Spleen (tissue), 7 donors: Measurements from ENCODE around the gene PCSK4.

Experiments used
- POLR2A ChIP-seq, 3 donors: fragments of 450-650 bp; IDR thresholded peaks; one replicate each; pipeline ENCODE4 v1.5.1; 2017; ENCODE audit warnings: antibody characterized with exemption in 3 of 3, mild to moderate bottlenecking in 1 of 3
- TF ChIP-seq, protein P1 (sequence below), 11 experiments: fragments of 200-600 bp in 7 of 11; fragments of 450-650 bp in 4 of 11; sonication (generic) in 4 of 11; IDR thresholded peaks in 8 of 11; conservative IDR thresholded peaks in 3 of 11; 1 replicate in 7 of 11; 2 replicates in 4 of 11; pipeline versions ENCODE4 v1.4.0 to v1.8.0; 2016 to 2021; ENCODE audit warnings: antibody characterized with exemption in 11 of 11, inconsistent platforms in 4 of 11, mild to moderate bottlenecking in 1 of 11
- donor health status: DM: no; HTN: no; CAD: no; lungs with moderate emphysema.
- donor health status: DM: no; HTN: no; CAD: no.
- donor health status: DM: no; HTN: no; CAD: no.

DNA sequence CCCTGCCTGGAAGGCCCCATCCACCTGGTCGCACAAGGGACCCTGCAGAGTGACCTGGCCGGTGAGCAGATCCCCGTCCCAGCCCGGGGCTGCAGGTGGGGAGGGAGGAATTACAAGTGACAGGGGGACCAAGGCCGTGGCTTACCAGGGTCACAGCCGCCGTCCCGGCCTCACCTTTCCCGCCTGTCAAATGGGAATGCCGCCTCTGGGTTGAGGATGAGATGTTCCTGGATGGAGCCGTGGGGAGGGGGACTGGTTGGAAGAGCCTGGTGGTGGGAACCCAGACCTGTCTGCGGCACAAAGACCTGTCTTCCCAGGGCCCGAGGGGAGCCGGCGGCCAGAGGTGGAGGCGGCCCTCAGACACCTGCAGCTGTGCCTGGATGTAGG lies 39.3 kb upstream of the PCSK4 start:
- TF ChIP-seq, protein P1, sequence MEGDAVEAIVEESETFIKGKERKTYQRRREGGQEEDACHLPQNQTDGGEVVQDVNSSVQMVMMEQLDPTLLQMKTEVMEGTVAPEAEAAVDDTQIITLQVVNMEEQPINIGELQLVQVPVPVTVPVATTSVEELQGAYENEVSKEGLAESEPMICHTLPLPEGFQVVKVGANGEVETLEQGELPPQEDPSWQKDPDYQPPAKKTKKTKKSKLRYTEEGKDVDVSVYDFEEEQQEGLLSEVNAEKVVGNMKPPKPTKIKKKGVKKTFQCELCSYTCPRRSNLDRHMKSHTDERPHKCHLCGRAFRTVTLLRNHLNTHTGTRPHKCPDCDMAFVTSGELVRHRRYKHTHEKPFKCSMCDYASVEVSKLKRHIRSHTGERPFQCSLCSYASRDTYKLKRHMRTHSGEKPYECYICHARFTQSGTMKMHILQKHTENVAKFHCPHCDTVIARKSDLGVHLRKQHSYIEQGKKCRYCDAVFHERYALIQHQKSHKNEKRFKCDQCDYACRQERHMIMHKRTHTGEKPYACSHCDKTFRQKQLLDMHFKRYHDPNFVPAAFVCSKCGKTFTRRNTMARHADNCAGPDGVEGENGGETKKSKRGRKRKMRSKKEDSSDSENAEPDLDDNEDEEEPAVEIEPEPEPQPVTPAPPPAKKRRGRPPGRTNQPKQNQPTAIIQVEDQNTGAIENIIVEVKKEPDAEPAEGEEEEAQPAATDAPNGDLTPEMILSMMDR (IDR thresholded peaks at IDR 0.05 in 8 of 11, conservative IDR thresholded peaks at IDR 0.05 in 3 of 11), result no peak
- TF ChIP-seq POLR2A (IDR thresholded peaks at IDR 0.05), result no peak
